Liver (tissue), 9 donors: ENCODE results near the gene DNAH3. TPM values are rescaled to one million over a fixed set of nuclear protein-coding genes. Genes with fewer than 3 reads are reported as not detected.

ENCODE experiments used
- DNase-seq: peaks from one replicate; pipeline ENCODE4 v3.0.0-alpha.2; 2017; ENCODE audit warnings: low spot score
- H3K27ac ChIP-seq, 2 donors: one replicate each; pipeline ENCODE4 v1.7.0; 2013; ENCODE audit warnings: inconsistent platforms in 2 of 2, low read length in 2 of 2, control low read depth in 1 of 2, low read depth in 1 of 2, mild to moderate bottlenecking in 1 of 2
- H3K27me3 ChIP-seq, 4 donors: one replicate each; pipeline versions ENCODE4 v1.6.1 to v1.7.0; 2013; ENCODE audit warnings: low read length in 3 of 4, inconsistent platforms in 1 of 4, mild to moderate bottlenecking in 1 of 4, moderate library complexity in 1 of 4; ENCODE audit not compliant: control insufficient read depth in 4 of 4, insufficient read depth in 4 of 4
- H3K36me3 ChIP-seq, 4 donors: one replicate each; pipeline versions ENCODE4 v1.6.1 to v1.7.0; 2013; ENCODE audit warnings: low read length in 3 of 4, mild to moderate bottlenecking in 3 of 4, low read depth in 1 of 4, moderate library complexity in 1 of 4; ENCODE audit not compliant: control insufficient read depth in 4 of 4, insufficient read depth in 3 of 4
- H3K4me1 ChIP-seq, 4 donors: one replicate each; pipeline versions ENCODE4 v1.6.1 to v1.7.0; 2013; ENCODE audit warnings: low read length in 3 of 4, mild to moderate bottlenecking in 3 of 4, moderate library complexity in 1 of 4; ENCODE audit not compliant: control insufficient read depth in 4 of 4, insufficient read depth in 4 of 4
- H3K4me3 ChIP-seq, 3 donors: one replicate each; pipeline versions ENCODE4 v1.6.1 to v1.7.0; 2013; ENCODE audit warnings: low read length in 3 of 3, control low read depth in 1 of 3, low read depth in 1 of 3, mild to moderate bottlenecking in 1 of 3
- H3K9ac ChIP-seq, 2 donors: one replicate each; pipeline ENCODE4 v1.7.0; 2013; ENCODE audit warnings: low read length in 2 of 2, mild to moderate bottlenecking in 2 of 2, moderate library complexity in 2 of 2, control low read depth in 1 of 2, low read depth in 1 of 2
- H3K9me3 ChIP-seq, 4 donors: one replicate each; pipeline versions ENCODE4 v1.6.1 to v1.7.0; 2013; ENCODE audit warnings: low read length in 3 of 4; ENCODE audit not compliant: control insufficient read depth in 4 of 4
- EGR1 ChIP-seq, 2 donors: IDR thresholded peaks; 2 replicates each; pipeline ENCODE4 v1.6.1; 2016 to 2018; ENCODE audit warnings: antibody characterized with exemption in 2 of 2, low read depth in 2 of 2
- FOXA1 ChIP-seq: IDR thresholded peaks from 2 replicates; pipeline ENCODE4 v1.6.1; 2016; ENCODE audit warnings: antibody characterized with exemption
- FOXA2 ChIP-seq: IDR thresholded peaks from 2 replicates; pipeline ENCODE4 v1.6.1; 2016; ENCODE audit warnings: antibody characterized with exemption
- GABPA ChIP-seq, 2 donors: IDR thresholded peaks in 1 of 2; conservative IDR thresholded peaks in 1 of 2; 2 replicates each; pipeline ENCODE4 v1.6.1; 2016; ENCODE audit warnings: antibody characterized with exemption in 2 of 2, mild to moderate bottlenecking in 1 of 2, moderate library complexity in 1 of 2
- HNF4A ChIP-seq, 2 donors: conservative IDR thresholded peaks; 2 replicates each; pipeline ENCODE4 v1.6.1; 2016; ENCODE audit warnings: antibody characterized with exemption in 2 of 2, mild to moderate bottlenecking in 2 of 2
- HNF4G ChIP-seq: IDR thresholded peaks from 2 replicates; pipeline ENCODE4 v1.6.1; 2016; ENCODE audit warnings: antibody characterized with exemption
- JUND ChIP-seq, 2 donors: IDR thresholded peaks; 2 replicates each; pipeline ENCODE4 v1.6.1; 2016; ENCODE audit warnings: antibody characterized with exemption in 2 of 2
- NR2F2 ChIP-seq: IDR thresholded peaks from 2 replicates; pipeline ENCODE4 v1.6.1; 2016; ENCODE audit warnings: antibody characterized with exemption
- RAD21 ChIP-seq, 2 donors: IDR thresholded peaks; 2 replicates each; pipeline ENCODE4 v1.6.1; 2016; ENCODE audit warnings: antibody characterized with exemption in 2 of 2, mild to moderate bottlenecking in 2 of 2
- RXRA ChIP-seq, 2 donors: IDR thresholded peaks; 2 replicates each; pipeline ENCODE4 v1.6.1; 2017 to 2018; ENCODE audit warnings: antibody characterized with exemption in 2 of 2, mild to moderate bottlenecking in 1 of 2
- SP1 ChIP-seq: IDR thresholded peaks from 2 replicates; pipeline ENCODE4 v1.6.1; 2018; ENCODE audit warnings: antibody characterized with exemption, mild to moderate bottlenecking
- TAF1 ChIP-seq: conservative IDR thresholded peaks from 2 replicates; pipeline ENCODE4 v1.6.1; 2016; ENCODE audit warnings: antibody characterized with exemption, mild to moderate bottlenecking
- YY1 ChIP-seq: IDR thresholded peaks from 2 replicates; pipeline ENCODE4 v1.6.1; 2016; ENCODE audit warnings: antibody characterized with exemption, mild to moderate bottlenecking
- WGBS: extraction: QIAGEN DNeasy Blood & Tissue Kit; methylation state at CpG from one replicate; pipeline ENCODE4 v1.1.7; 2013; 5-methylcytosine and 5-hydroxymethylcytosine counted together
- polyA plus RNA-seq, 2 donors: library from polyadenylated mRNA; stranded (reverse) in 1 of 2; unstranded in 1 of 2; fragments of 200-250 nt in 1 of 2; fragments of >200 nt in 1 of 2; fragmentation: Nextera tagmentation in 1 of 2; extraction: Ambion mirVana in 1 of 2; gene quantifications; one replicate each; pipeline versions ENCODE4 v1.2.1 to v1.2.3, GENCODE V29; 2013 to 2015
- total RNA-seq, 2 donors: library from RNA; depleted of rRNA; stranded (reverse); fragments of >200 nt; gene quantifications; one replicate each; pipeline ENCODE4 v1.2.3, GENCODE V29; 2014
- TF ChIP-seq, protein P1 (sequence below): IDR thresholded peaks from 2 replicates; pipeline ENCODE4 v1.6.1; 2016; ENCODE audit warnings: antibody characterized with exemption
- TF ChIP-seq, protein P2 (sequence below): IDR thresholded peaks from 2 replicates; pipeline ENCODE4 v1.6.1; 2016; ENCODE audit warnings: antibody characterized with exemption, mild to moderate bottlenecking
- TF ChIP-seq, protein P3 (sequence below): IDR thresholded peaks from 2 replicates; pipeline ENCODE4 v1.6.1; 2016; ENCODE audit warnings: antibody characterized with exemption
- TF ChIP-seq, protein P4 (sequence below): fragments of 150-350 bp; IDR thresholded peaks from 2 replicates; pipeline ENCODE4 v1.5.1; 2017; ENCODE audit warnings: improper control_type of control experiment, low read depth, low read length; ENCODE audit not compliant: missing input control
- TF ChIP-seq, protein P5 (sequence below): IDR thresholded peaks from 2 replicates; pipeline ENCODE4 v1.6.1; 2016; ENCODE audit warnings: antibody characterized with exemption
- donor health status: healthy.
- donor health status: healthy.
- donor health status: healthy.
- donor health status: healthy.
- donor health status: healthy.

Gene DNAH3
- total and polyA plus RNA-seq, 4 donors: not detected

DNA sequence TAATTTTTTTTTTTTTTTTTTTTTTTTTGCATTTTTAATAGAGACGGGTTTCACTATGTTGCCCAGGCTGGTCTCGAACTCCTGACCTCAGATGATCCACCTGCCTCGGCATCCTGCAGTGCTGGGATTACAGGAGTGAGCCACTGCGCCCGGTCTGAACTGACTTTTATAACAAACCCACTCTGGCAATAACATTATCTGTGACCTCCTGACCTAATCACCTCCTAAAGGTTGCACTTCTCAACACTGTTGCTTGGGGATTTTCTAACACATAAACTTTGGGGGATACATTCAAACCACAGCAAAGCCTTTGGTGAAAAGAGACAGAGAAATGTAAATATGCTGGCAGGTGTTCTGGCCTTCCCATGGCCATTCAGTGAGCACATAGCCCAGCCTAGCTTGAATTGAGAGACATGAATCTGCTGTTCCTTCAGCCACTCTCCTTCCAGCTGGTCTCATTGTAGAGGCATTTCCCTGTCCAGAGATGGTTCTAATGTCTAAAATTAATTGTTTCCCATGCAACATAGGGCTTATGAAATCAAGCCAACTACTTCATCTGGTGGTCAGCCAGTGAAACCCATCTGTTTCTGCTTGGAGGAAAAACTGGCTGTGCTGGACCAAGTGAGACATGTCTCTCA is 221.8 kb downstream of the DNAH3 start:
- DNase-seq: no peak
- no peak overlapping the region for H3K4me3 ChIP-seq
- peaks cover 0 to 10% (median 6%) of the 10 kb centered on the region in 4 donors for H3K36me3 ChIP-seq
- WGBS: 93% methylated on average over 5 of the region's 5 CpGs
- no peaks in the 10 kb centered on the region for H3K27me3 ChIP-seq
- no peaks in the 10 kb centered on the region for H3K4me1 ChIP-seq
- H3K27ac ChIP-seq: no peak overlapping the region
- no peak for TF ChIP-seq RXRA (IDR thresholded peaks at IDR 0.05)
- TF ChIP-seq TAF1: no peak
- no peak for TF ChIP-seq RAD21 (IDR thresholded peaks at IDR 0.05)
- TF ChIP-seq, protein P1, sequence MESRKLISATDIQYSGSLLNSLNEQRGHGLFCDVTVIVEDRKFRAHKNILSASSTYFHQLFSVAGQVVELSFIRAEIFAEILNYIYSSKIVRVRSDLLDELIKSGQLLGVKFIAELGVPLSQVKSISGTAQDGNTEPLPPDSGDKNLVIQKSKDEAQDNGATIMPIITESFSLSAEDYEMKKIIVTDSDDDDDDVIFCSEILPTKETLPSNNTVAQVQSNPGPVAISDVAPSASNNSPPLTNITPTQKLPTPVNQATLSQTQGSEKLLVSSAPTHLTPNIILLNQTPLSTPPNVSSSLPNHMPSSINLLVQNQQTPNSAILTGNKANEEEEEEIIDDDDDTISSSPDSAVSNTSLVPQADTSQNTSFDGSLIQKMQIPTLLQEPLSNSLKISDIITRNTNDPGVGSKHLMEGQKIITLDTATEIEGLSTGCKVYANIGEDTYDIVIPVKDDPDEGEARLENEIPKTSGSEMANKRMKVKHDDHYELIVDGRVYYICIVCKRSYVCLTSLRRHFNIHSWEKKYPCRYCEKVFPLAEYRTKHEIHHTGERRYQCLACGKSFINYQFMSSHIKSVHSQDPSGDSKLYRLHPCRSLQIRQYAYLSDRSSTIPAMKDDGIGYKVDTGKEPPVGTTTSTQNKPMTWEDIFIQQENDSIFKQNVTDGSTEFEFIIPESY: no peak
- no peak for TF ChIP-seq NR2F2
- TF ChIP-seq, protein P2, sequence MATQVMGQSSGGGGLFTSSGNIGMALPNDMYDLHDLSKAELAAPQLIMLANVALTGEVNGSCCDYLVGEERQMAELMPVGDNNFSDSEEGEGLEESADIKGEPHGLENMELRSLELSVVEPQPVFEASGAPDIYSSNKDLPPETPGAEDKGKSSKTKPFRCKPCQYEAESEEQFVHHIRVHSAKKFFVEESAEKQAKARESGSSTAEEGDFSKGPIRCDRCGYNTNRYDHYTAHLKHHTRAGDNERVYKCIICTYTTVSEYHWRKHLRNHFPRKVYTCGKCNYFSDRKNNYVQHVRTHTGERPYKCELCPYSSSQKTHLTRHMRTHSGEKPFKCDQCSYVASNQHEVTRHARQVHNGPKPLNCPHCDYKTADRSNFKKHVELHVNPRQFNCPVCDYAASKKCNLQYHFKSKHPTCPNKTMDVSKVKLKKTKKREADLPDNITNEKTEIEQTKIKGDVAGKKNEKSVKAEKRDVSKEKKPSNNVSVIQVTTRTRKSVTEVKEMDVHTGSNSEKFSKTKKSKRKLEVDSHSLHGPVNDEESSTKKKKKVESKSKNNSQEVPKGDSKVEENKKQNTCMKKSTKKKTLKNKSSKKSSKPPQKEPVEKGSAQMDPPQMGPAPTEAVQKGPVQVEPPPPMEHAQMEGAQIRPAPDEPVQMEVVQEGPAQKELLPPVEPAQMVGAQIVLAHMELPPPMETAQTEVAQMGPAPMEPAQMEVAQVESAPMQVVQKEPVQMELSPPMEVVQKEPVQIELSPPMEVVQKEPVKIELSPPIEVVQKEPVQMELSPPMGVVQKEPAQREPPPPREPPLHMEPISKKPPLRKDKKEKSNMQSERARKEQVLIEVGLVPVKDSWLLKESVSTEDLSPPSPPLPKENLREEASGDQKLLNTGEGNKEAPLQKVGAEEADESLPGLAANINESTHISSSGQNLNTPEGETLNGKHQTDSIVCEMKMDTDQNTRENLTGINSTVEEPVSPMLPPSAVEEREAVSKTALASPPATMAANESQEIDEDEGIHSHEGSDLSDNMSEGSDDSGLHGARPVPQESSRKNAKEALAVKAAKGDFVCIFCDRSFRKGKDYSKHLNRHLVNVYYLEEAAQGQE: no peak
- TF ChIP-seq SP1: no peak
- no peak for TF ChIP-seq EGR1 (IDR thresholded peaks at IDR 0.05; ENCODE audit: low read depth in 2 of 2)
- TF ChIP-seq HNF4A (conservative IDR thresholded peaks at IDR 0.05): no peak
- TF ChIP-seq, protein P3, sequence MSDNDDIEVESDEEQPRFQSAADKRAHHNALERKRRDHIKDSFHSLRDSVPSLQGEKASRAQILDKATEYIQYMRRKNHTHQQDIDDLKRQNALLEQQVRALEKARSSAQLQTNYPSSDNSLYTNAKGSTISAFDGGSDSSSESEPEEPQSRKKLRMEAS: no peak
- no peak for TF ChIP-seq FOXA1
- TF ChIP-seq, protein P4, sequence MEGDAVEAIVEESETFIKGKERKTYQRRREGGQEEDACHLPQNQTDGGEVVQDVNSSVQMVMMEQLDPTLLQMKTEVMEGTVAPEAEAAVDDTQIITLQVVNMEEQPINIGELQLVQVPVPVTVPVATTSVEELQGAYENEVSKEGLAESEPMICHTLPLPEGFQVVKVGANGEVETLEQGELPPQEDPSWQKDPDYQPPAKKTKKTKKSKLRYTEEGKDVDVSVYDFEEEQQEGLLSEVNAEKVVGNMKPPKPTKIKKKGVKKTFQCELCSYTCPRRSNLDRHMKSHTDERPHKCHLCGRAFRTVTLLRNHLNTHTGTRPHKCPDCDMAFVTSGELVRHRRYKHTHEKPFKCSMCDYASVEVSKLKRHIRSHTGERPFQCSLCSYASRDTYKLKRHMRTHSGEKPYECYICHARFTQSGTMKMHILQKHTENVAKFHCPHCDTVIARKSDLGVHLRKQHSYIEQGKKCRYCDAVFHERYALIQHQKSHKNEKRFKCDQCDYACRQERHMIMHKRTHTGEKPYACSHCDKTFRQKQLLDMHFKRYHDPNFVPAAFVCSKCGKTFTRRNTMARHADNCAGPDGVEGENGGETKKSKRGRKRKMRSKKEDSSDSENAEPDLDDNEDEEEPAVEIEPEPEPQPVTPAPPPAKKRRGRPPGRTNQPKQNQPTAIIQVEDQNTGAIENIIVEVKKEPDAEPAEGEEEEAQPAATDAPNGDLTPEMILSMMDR: no peak
- no peak for TF ChIP-seq JUND (IDR thresholded peaks at IDR 0.05)
- no peak for TF ChIP-seq FOXA2
- TF ChIP-seq HNF4G: no peak
- TF ChIP-seq, protein P5, sequence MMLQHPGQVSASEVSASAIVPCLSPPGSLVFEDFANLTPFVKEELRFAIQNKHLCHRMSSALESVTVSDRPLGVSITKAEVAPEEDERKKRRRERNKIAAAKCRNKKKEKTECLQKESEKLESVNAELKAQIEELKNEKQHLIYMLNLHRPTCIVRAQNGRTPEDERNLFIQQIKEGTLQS: no peak
- TF ChIP-seq GABPA (IDR thresholded peaks at IDR 0.05 in 1 of 2, conservative IDR thresholded peaks at IDR 0.05 in 1 of 2): no peak
- TF ChIP-seq YY1: no peak
- no peaks in the 10 kb centered on the region for H3K9me3 ChIP-seq
- H3K9ac ChIP-seq: no peak overlapping the region
